ENCODE measurements around the gene CHI3L1. TPM values are rescaled to one million over a fixed set of nuclear protein-coding genes. Genes with fewer than 3 reads are reported as not detected.

Gene CHI3L1
- total and polyA plus RNA-seq, 9 donors = 0.13 to 2.1 (median 1.0) TPM

- no peaks in the 10 kb centered on the region for H3K9me3 ChIP-seq (replicated peaks; ENCODE audit: control insufficient read depth, low read depth, low read length)
- peaks cover 6% of the 10 kb centered on the region for H3K4me1 ChIP-seq (ENCODE audit: control insufficient read depth, insufficient read depth, low read length)
- no peak overlapping the region for H3K4me3 ChIP-seq (ENCODE audit: low read length)
- H3K27me3 ChIP-seq (ENCODE audit: control insufficient read depth, insufficient read depth, low read length) = peaks cover 6% of the 10 kb centered on the region
- 81% methylated on average over 8 of the region's 13 CpGs for WGBS (ENCODE audit: insufficient coverage)
- H3K27ac ChIP-seq (ENCODE audit: low read length) = no peak overlapping the region
- H3K36me3 ChIP-seq (ENCODE audit: control insufficient read depth, insufficient read depth, low read length) = no peaks in the 10 kb centered on the region
- no peak for DNase-seq
Observed at GRCh38 chr1:203145321-203146041, 41.0 kb downstream of the CHI3L1 start.

- Histone ChIP-seq H3K4me1 (ENCODE audit: control insufficient read depth, insufficient read depth, low read length) (peaks cover 7% of the 10 kb centered on the region), H3K9me3 (replicated peaks; ENCODE audit: control insufficient read depth, low read depth, low read length) (no peaks in the 10 kb centered on the region), H3K4me3 (ENCODE audit: low read length) (no peak overlapping the region), H3K36me3 (ENCODE audit: control insufficient read depth, insufficient read depth, low read length) (no peaks in the 10 kb centered on the region), H3K27me3 (ENCODE audit: control insufficient read depth, insufficient read depth, low read length) (peaks cover 6% of the 10 kb centered on the region), H3K27ac (ENCODE audit: low read length) (no peak overlapping the region)
- no peak for DNase-seq
- no CpG with 5 or more reads among the region's 6 CpGs for WGBS (ENCODE audit: insufficient coverage)
Observed at GRCh38 chr1:203144661-203145060, 41.8 kb downstream of the CHI3L1 start.

DNA sequence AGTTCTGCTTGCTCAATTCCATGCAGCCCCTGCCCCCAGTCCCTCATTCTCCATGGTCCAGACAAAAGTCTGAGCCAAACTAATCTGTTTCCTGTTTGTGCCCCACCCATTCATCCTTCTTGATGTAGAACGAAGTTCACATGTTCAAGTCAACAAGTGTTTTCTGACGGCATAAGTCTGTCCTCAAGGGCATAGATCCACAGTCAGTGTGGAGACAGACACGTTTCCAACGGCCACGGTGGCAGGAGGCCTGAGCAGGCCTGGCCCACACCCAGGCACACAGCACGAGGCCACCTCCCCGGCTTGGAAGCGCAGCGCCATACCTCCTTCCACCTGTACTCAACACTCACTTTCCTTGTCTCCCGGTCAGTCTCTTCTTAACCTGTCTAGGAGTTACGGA is 42.9 kb downstream of the CHI3L1 start:
- H3K36me3 ChIP-seq (ENCODE audit: control insufficient read depth, insufficient read depth, low read length) = no peaks in the 10 kb centered on the region
- H3K4me3 ChIP-seq (ENCODE audit: low read length) = no peak overlapping the region
- no peak for DNase-seq
- H3K9me3 ChIP-seq (replicated peaks; ENCODE audit: control insufficient read depth, low read depth, low read length) = no peaks in the 10 kb centered on the region
- H3K4me1 ChIP-seq (ENCODE audit: control insufficient read depth, insufficient read depth, low read length) = peaks cover 7% of the 10 kb centered on the region
- 50% methylated on average over 9 of the region's 11 CpGs for WGBS (ENCODE audit: insufficient coverage)
- no peak overlapping the region for H3K27ac ChIP-seq (ENCODE audit: low read length)
- H3K27me3 ChIP-seq (ENCODE audit: control insufficient read depth, insufficient read depth, low read length) = peaks cover 6% of the 10 kb centered on the region

DNA sequence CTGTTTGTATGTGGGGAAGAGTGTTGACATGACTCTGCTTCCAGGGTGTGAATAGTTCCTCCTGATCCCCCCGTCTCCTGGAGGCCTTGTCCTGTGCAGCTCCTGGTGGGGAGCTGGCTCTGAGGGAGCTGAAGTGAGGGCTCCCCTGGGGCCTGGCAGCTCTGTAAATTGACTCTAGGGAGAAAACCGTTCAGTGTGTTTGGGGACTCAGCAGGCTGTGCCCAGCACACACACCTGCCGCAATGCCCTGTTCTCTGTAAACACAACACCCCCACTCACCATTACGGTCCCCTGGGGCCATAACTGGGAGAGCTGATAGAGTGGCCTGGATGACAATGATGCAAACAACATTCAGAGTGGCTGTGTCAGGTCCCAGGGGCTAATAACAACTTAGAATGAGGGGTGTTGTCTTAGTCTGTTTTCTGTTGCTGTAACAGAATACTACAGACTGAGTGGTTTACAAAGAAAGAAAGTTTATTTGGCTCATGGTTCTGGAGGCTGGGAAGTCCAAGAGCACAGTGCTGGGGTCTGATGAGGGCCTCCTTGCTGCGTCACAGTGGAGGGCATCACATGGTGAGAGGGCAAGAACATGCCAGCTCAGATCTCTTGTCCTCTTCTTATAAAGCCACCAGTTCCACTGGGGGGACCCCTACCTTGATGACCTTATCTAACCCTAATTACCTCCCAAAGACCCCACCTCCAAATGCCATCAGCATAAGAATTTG is 43.7 kb downstream of the CHI3L1 start:
- H3K36me3 ChIP-seq (ENCODE audit: control insufficient read depth, insufficient read depth, low read length) = no peaks in the 10 kb centered on the region
- H3K4me1 ChIP-seq (ENCODE audit: control insufficient read depth, insufficient read depth, low read length) = peaks cover 9% of the 10 kb centered on the region

GRCh38 chr1:203142124-203142523 is 44.4 kb downstream of the CHI3L1 start:
- no peaks in the 10 kb centered on the region for H3K36me3 ChIP-seq (ENCODE audit: control insufficient read depth, insufficient read depth, low read length)
- DNase-seq = no peak
- peaks cover 9% of the 10 kb centered on the region for H3K4me1 ChIP-seq (ENCODE audit: control insufficient read depth, insufficient read depth, low read length)
- peaks cover 6% of the 10 kb centered on the region for H3K27me3 ChIP-seq (ENCODE audit: control insufficient read depth, insufficient read depth, low read length)
- no peaks in the 10 kb centered on the region for H3K9me3 ChIP-seq (replicated peaks; ENCODE audit: control insufficient read depth, low read depth, low read length)
- no peak overlapping the region for H3K4me3 ChIP-seq (ENCODE audit: low read length)
- H3K27ac ChIP-seq (ENCODE audit: low read length) = no peak overlapping the region
- WGBS (ENCODE audit: insufficient coverage) = 80% methylated on average over 2 of the region's 6 CpGs

More for the DNA sequence above, 43.7 kb downstream of the CHI3L1 start:
- peaks cover 6% of the 10 kb centered on the region for H3K27me3 ChIP-seq (ENCODE audit: control insufficient read depth, insufficient read depth, low read length)
- no peak overlapping the region for H3K4me3 ChIP-seq (ENCODE audit: low read length)
- H3K9me3 ChIP-seq (replicated peaks; ENCODE audit: control insufficient read depth, low read depth, low read length) = no peaks in the 10 kb centered on the region
- H3K27ac ChIP-seq (ENCODE audit: low read length) = no peak overlapping the region
- WGBS (ENCODE audit: insufficient coverage) = 100% methylated on average over 1 of the region's 5 CpGs
- no peak for DNase-seq

- Histone ChIP-seq H3K4me1 (ENCODE audit: control insufficient read depth, insufficient read depth, low read length) (peaks cover 9% of the 10 kb centered on the region), H3K27ac (ENCODE audit: low read length) (no peak overlapping the region), H3K27me3 (ENCODE audit: control insufficient read depth, insufficient read depth, low read length) (peaks cover 9% of the 10 kb centered on the region), H3K36me3 (ENCODE audit: control insufficient read depth, insufficient read depth, low read length) (no peaks in the 10 kb centered on the region), H3K4me3 (ENCODE audit: low read length) (no peak overlapping the region), H3K9me3 (replicated peaks; ENCODE audit: control insufficient read depth, low read depth, low read length) (no peaks in the 10 kb centered on the region)
- 33% methylated on average over 2 of the region's 5 CpGs for WGBS (ENCODE audit: insufficient coverage)
- no peak for DNase-seq
Observed at GRCh38 chr1:203140743-203141520, 45.6 kb downstream of the CHI3L1 start.

- no peak for DNase-seq
- Histone ChIP-seq H3K27ac (ENCODE audit: low read length) (no peak overlapping the region), H3K27me3 (ENCODE audit: control insufficient read depth, insufficient read depth, low read length) (peaks cover 9% of the 10 kb centered on the region), H3K4me1 (ENCODE audit: control insufficient read depth, insufficient read depth, low read length) (peaks cover 9% of the 10 kb centered on the region), H3K36me3 (ENCODE audit: control insufficient read depth, insufficient read depth, low read length) (no peaks in the 10 kb centered on the region), H3K4me3 (ENCODE audit: low read length) (no peak overlapping the region), H3K9me3 (replicated peaks; ENCODE audit: control insufficient read depth, low read depth, low read length) (no peaks in the 10 kb centered on the region)
- WGBS (ENCODE audit: insufficient coverage) = 68% methylated on average over 5 of the region's 8 CpGs
Observed at GRCh38 chr1:203139976-203140475, 46.5 kb downstream of the CHI3L1 start.

GRCh38 chr1:203138066-203138465 is 48.4 kb downstream of the CHI3L1 start:
- WGBS (ENCODE audit: insufficient coverage) = 77% methylated on average over 3 of the region's 3 CpGs
- Histone ChIP-seq H3K9me3 (replicated peaks; ENCODE audit: control insufficient read depth, low read depth, low read length) (no peaks in the 10 kb centered on the region), H3K4me3 (ENCODE audit: low read length) (no peak overlapping the region), H3K27me3 (ENCODE audit: control insufficient read depth, insufficient read depth, low read length) (peaks cover 9% of the 10 kb centered on the region), H3K27ac (ENCODE audit: low read length) (no peak overlapping the region), H3K4me1 (ENCODE audit: control insufficient read depth, insufficient read depth, low read length) (peaks cover 9% of the 10 kb centered on the region), H3K36me3 (ENCODE audit: control insufficient read depth, insufficient read depth, low read length) (no peaks in the 10 kb centered on the region)
- no peak for DNase-seq

- DNase-seq = no peak
- Histone ChIP-seq H3K27me3 (ENCODE audit: control insufficient read depth, insufficient read depth, low read length) (peaks cover 6% of the 10 kb centered on the region), H3K4me3 (ENCODE audit: low read length) (no peak overlapping the region), H3K36me3 (ENCODE audit: control insufficient read depth, insufficient read depth, low read length) (no peaks in the 10 kb centered on the region), H3K4me1 (ENCODE audit: control insufficient read depth, insufficient read depth, low read length) (peaks cover 9% of the 10 kb centered on the region), H3K27ac (ENCODE audit: low read length) (no peak overlapping the region), H3K9me3 (replicated peaks; ENCODE audit: control insufficient read depth, low read depth, low read length) (no peaks in the 10 kb centered on the region)
- WGBS (ENCODE audit: insufficient coverage) = 87% methylated on average over 3 of the region's 4 CpGs
Observed at GRCh38 chr1:203137324-203137723, 49.2 kb downstream of the CHI3L1 start.

All from muscle of leg (tissue), 11 donors.